IMR-90 (cell line): Measurements from ENCODE around the gene KCNAB1. TPM values are rescaled to one million over a fixed set of nuclear protein-coding genes. Genes with fewer than 3 reads are reported as not detected.

Experiments
- ATAC-seq: fragments of 200-7000 bp; cut with Tn5 transposase; 2 replicates; pipeline ENCODE4 v1.9.1; 2020; ENCODE audit warnings: low read depth, mild to moderate bottlenecking, moderate library complexity
- BruUV-seq: library from RNA; stranded (reverse); fragments of 400-500 nt; replicated peaks from 2 replicates; lab custom pipeline; 2021; lab: Mats Ljungman, UMichigan
- CTCF ChIA-PET: fragments of 300-600 bp; formaldehyde crosslinking; extraction: SDS; loops from one replicate; lab custom pipeline; 2021; ENCODE audit warnings: antibody characterized with exemption; lab: Yijun Ruan, JAX
- POLR2A ChIA-PET: fragments of 300-600 bp; sonication (Branson Sonifier 250); formaldehyde crosslinking; loops from one replicate; lab custom pipeline; 2022; ENCODE audit warnings: antibody characterized with exemption; ENCODE audit not compliant: unreplicated experiment; lab: Charles Lee
- DNase-seq: peaks from one replicate; pipeline ENCODE4 v3.0.0; 2013
- H2AFZ ChIP-seq: replicated peaks from 2 replicates; pipeline ENCODE3; 2013; ENCODE audit warnings: low read length, mild to moderate bottlenecking; ENCODE audit not compliant: poor library complexity
- H2AK5ac ChIP-seq: 2 replicates; pipeline ENCODE4 v1.6.1; 2013; ENCODE audit warnings: low read depth, low read length, inconsistent platforms
- H2AK9ac ChIP-seq: replicated peaks from 2 replicates; pipeline ENCODE3; 2013; ENCODE audit warnings: mild to moderate bottlenecking, low read depth, low read length, moderate library complexity; ENCODE audit not compliant: poor library complexity
- H2BK120ac ChIP-seq: 2 replicates; pipeline ENCODE4 v1.6.1; 2013; ENCODE audit warnings: low read depth, low read length, inconsistent platforms
- H2BK15ac ChIP-seq: 3 replicates; pipeline ENCODE4 v1.6.1; 2013; ENCODE audit warnings: low read depth, low read length, inconsistent platforms
- H2BK20ac ChIP-seq: 2 replicates; pipeline ENCODE4 v1.6.1; 2013; ENCODE audit warnings: low read depth, mild to moderate bottlenecking, inconsistent platforms, low read length, moderate library complexity
- H2BK5ac ChIP-seq: 2 replicates; pipeline ENCODE4 v1.6.1; 2013; ENCODE audit warnings: mild to moderate bottlenecking, low read depth, low read length, inconsistent platforms; ENCODE audit not compliant: poor library complexity, severe bottlenecking
- H3K14ac ChIP-seq: replicated peaks from 2 replicates; pipeline ENCODE4 v1.6.1; 2013; ENCODE audit warnings: low read depth, low read length, inconsistent platforms
- H3K18ac ChIP-seq: 2 replicates; pipeline ENCODE4 v1.6.1; 2013; ENCODE audit warnings: low read depth, low read length, control low read depth
- H3K23ac ChIP-seq: 2 replicates; pipeline ENCODE4 v1.6.1; 2013; ENCODE audit warnings: low read depth, low read length, inconsistent platforms
- H3K27ac ChIP-seq: 2 replicates; pipeline ENCODE4 v1.5.1; 2013; ENCODE audit warnings: mild to moderate bottlenecking, control low read depth, low read length; ENCODE audit not compliant: insufficient read depth
- H3K27me3 ChIP-seq: 2 replicates; pipeline ENCODE4 v1.6.1; 2013; ENCODE audit warnings: low read length; ENCODE audit not compliant: control insufficient read depth, insufficient read depth
- H3K36me3 ChIP-seq: 2 replicates; pipeline ENCODE4 v1.6.1; 2013; ENCODE audit warnings: low read length, mixed read lengths; ENCODE audit not compliant: control insufficient read depth, insufficient read depth
- H3K4ac ChIP-seq: 2 replicates; pipeline ENCODE4 v1.6.1; 2013; ENCODE audit warnings: low read depth, low read length, inconsistent platforms
- H3K4me1 ChIP-seq: 2 replicates; pipeline ENCODE4 v1.6.1; 2013; ENCODE audit warnings: low read length, mixed read lengths; ENCODE audit not compliant: control insufficient read depth, insufficient read depth
- H3K4me2 ChIP-seq: 2 replicates; pipeline ENCODE4 v1.6.1; 2013; ENCODE audit warnings: low read depth, mild to moderate bottlenecking, control low read depth, low read length, moderate library complexity
- H3K4me3 ChIP-seq: 2 replicates; pipeline ENCODE4 v1.5.1; 2013; ENCODE audit warnings: low read depth, mild to moderate bottlenecking, control low read depth, low read length, moderate library complexity; ENCODE audit not compliant: insufficient read depth
- H3K56ac ChIP-seq: 2 replicates; pipeline ENCODE4 v1.6.1; 2013; ENCODE audit warnings: low read length, inconsistent platforms; ENCODE audit not compliant: insufficient read depth; ENCODE audit errors: extremely low read depth
- H3K79me1 ChIP-seq, 2 experiments: 2 replicates each; pipeline ENCODE4 v1.6.1; 2013; ENCODE audit warnings: low read length in 2 of 2, inconsistent platforms in 1 of 2, low read depth in 1 of 2
- H3K9ac ChIP-seq: 2 replicates; pipeline ENCODE4 v1.6.1; 2013; ENCODE audit warnings: low read depth, low read length, control low read depth
- H3K9me1 ChIP-seq: 2 replicates; pipeline ENCODE4 v1.6.1; 2013; ENCODE audit warnings: low read length, inconsistent platforms; ENCODE audit not compliant: insufficient read depth
- H3K9me3 ChIP-seq: 2 replicates; pipeline ENCODE4 v1.6.1; 2013; ENCODE audit warnings: low read length; ENCODE audit not compliant: control insufficient read depth, insufficient read depth
- H4K20me1 ChIP-seq: 2 replicates; pipeline ENCODE4 v1.6.1; 2013; ENCODE audit warnings: low read length, inconsistent platforms; ENCODE audit not compliant: insufficient read depth
- H4K5ac ChIP-seq: 2 replicates; pipeline ENCODE4 v1.6.1; 2013; ENCODE audit warnings: mild to moderate bottlenecking, low read depth, low read length, control low read depth
- H4K8ac ChIP-seq, 2 experiments: 2 replicates each; pipeline ENCODE4 v1.6.1; 2013; ENCODE audit warnings: low read depth in 2 of 2, low read length in 2 of 2, control low read depth in 1 of 2, inconsistent platforms in 1 of 2
- H4K91ac ChIP-seq: 2 replicates; pipeline ENCODE4 v1.6.1; 2013; ENCODE audit warnings: low read depth, low read length, inconsistent platforms; ENCODE audit not compliant: insufficient read depth
- BHLHE40 ChIP-seq: fragments of 150-350 bp; IDR thresholded peaks from 2 replicates; pipeline ENCODE4 v1.6.1; 2016; ENCODE audit warnings: mild to moderate bottlenecking, low read depth, low read length
- CEBPB ChIP-seq: IDR thresholded peaks from 2 replicates; pipeline ENCODE4 v1.6.1; 2012; ENCODE audit warnings: low read depth, low read length, improper control_type of control experiment
- CHD1 ChIP-seq: IDR thresholded peaks from 2 replicates; pipeline ENCODE4 v1.6.1; 2012; ENCODE audit warnings: low read depth, low read length, improper control_type of control experiment
- CTCF ChIP-seq: conservative IDR thresholded peaks from 2 replicates; pipeline ENCODE4 v1.5.1; 2012; ENCODE audit warnings: mild to moderate bottlenecking, low read depth, low read length, improper control_type of control experiment
- ELK1 ChIP-seq: fragments of 150-350 bp; IDR thresholded peaks from 2 replicates; pipeline ENCODE4 v1.6.1; 2016; ENCODE audit warnings: low read depth, mild to moderate bottlenecking, low read length, moderate library complexity, borderline replicate concordance
- FOS ChIP-seq: fragments of 150-350 bp; IDR thresholded peaks from 2 replicates; pipeline ENCODE4 v1.6.1; 2016; ENCODE audit warnings: low read depth, low read length
- MAFK ChIP-seq: IDR thresholded peaks from 2 replicates; pipeline ENCODE4 v1.6.1; 2012; ENCODE audit warnings: low read depth, low read length, improper control_type of control experiment
- MAZ ChIP-seq: IDR thresholded peaks from 2 replicates; pipeline ENCODE4 v1.6.1; 2012; ENCODE audit warnings: low read depth, mild to moderate bottlenecking, low read length, improper control_type of control experiment, moderate library complexity, borderline replicate concordance
- MXI1 ChIP-seq: IDR thresholded peaks from 2 replicates; pipeline ENCODE4 v1.6.1; 2012; ENCODE audit warnings: low read depth, mild to moderate bottlenecking, low read length, moderate library complexity, borderline replicate concordance
- NFE2L2 ChIP-seq: fragments of 150-350 bp; IDR thresholded peaks from 2 replicates; pipeline ENCODE4 v1.6.1; 2016; ENCODE audit warnings: low read depth, mild to moderate bottlenecking, low read length
- POLR2A ChIP-seq: IDR thresholded peaks from 2 replicates; pipeline ENCODE4 v1.6.1; 2012; ENCODE audit warnings: mild to moderate bottlenecking, low read depth, low read length
- RAD21 ChIP-seq: IDR thresholded peaks from 2 replicates; pipeline ENCODE4 v1.6.1; 2012; ENCODE audit warnings: low read length, improper control_type of control experiment
- RCOR1 ChIP-seq: IDR thresholded peaks from 2 replicates; pipeline ENCODE4 v1.6.1; 2012; ENCODE audit warnings: mild to moderate bottlenecking, low read length, improper control_type of control experiment; ENCODE audit not compliant: insufficient replicate concordance
- RFX5 ChIP-seq: IDR thresholded peaks from 2 replicates; pipeline ENCODE4 v1.8.0; 2012; ENCODE audit warnings: low read depth, mild to moderate bottlenecking, low read length, moderate library complexity
- SMC3 ChIP-seq: fragments of 150-350 bp; IDR thresholded peaks from 2 replicates; pipeline ENCODE4 v1.6.1; 2016; ENCODE audit warnings: low read depth, mild to moderate bottlenecking, antibody characterized with exemption, low read length, moderate library complexity
- USF2 ChIP-seq: fragments of 150-350 bp; IDR thresholded peaks from 2 replicates; pipeline ENCODE4 v1.6.1; 2017; ENCODE audit warnings: mild to moderate bottlenecking, antibody characterized with exemption, low read length, low read depth
- WGBS, 2 experiments: methylation state at CpG; one replicate each; pipeline versions ENCODE4 v1.1.5 to v1.1.7; 2013; ENCODE audit warnings: missing lambda C conversion rate in 2 of 2; ENCODE audit not compliant: insufficient read length in 1 of 2; ENCODE audit errors: extremely low coverage in 2 of 2; 5-methylcytosine and 5-hydroxymethylcytosine counted together
- dilution Hi-C: fragments of 300-500 bp; cut with HindIII; formaldehyde crosslinking; loops from one replicate; pipeline ENCODE4 v1.14.3; 2018; ENCODE audit warnings: low sequenced_read_pairs; ENCODE audit not compliant: unreplicated experiment
- in situ Hi-C: fragments of 300-500 bp; cut with MboI; formaldehyde crosslinking; loops from 3 replicates; pipeline ENCODE4 v1.14.3; 2019; ENCODE audit warnings: low sequenced_read_pairs, inconsistent platforms, mixed read lengths
- intact Hi-C: fragments of 100-400 bp; cut with micrococcal nuclease; formaldehyde crosslinking; loops from 2 replicates; pipeline ENCODE4 v1.10.0; 2022
- polyA plus RNA-seq, 3 experiments: library from polyadenylated mRNA; depleted of rRNA; stranded (reverse); fragments of >200 nt; gene quantifications; 2 replicates each; pipeline ENCODE4 v1.2.3, GENCODE V29; 2012; ENCODE audit warnings: low replicate concordance in 1 of 3
- total RNA-seq: library from RNA; depleted of rRNA; stranded (reverse); fragments of >200 nt; gene quantifications from 2 replicates; pipeline ENCODE4 v1.2.3, GENCODE V29; 2012

The KCNAB1 gene
- total and polyA plus RNA-seq, 2 of the 4 experiments (the other 2 are of a cell fraction) = under 0.01 to 0.07 TPM

- in situ Hi-C loops (no loop called here), intact Hi-C loops (no loop called here), dilution Hi-C loops (no loop called here)
- no peaks in the 10 kb centered on the region for H4K20me1 ChIP-seq
- H2BK5ac ChIP-seq = no peak overlapping the region
- H3K14ac ChIP-seq = no peak overlapping the region
- H3K4ac ChIP-seq = no peak overlapping the region
- H2AK9ac ChIP-seq = no peak overlapping the region
- no peak overlapping the region for H2BK20ac ChIP-seq
- no peak overlapping the region for H2BK120ac ChIP-seq
- CTCF ChIA-PET = interaction anchor here (0.6 kb wide), 1 partner anchor 167 kb away, joined by 7 read pairs; no protein-coding TSS in a partner anchor
- H3K4me2 ChIP-seq = no peak overlapping the region
- no peaks in the 10 kb centered on the region for H3K79me1 ChIP-seq
- no peaks in the 10 kb centered on the region for H3K9me3 ChIP-seq
- no peaks in the 10 kb centered on the region for H3K36me3 ChIP-seq
- no peak overlapping the region for H2AFZ ChIP-seq
- DNase-seq (no peak), ATAC-seq (no peak)
- no peak overlapping the region for H3K56ac ChIP-seq
- no peak overlapping the region for H3K27ac ChIP-seq
- no peaks in the 10 kb centered on the region for H3K4me1 ChIP-seq
- H3K9ac ChIP-seq = no peak overlapping the region
- no peaks in the 10 kb centered on the region for H3K9me1 ChIP-seq
- no peak for TF ChIP-seq CTCF
- no peak for TF ChIP-seq ELK1
- no peak for TF ChIP-seq BHLHE40
- no peak for TF ChIP-seq RCOR1
- TF ChIP-seq MXI1 = no peak
- TF ChIP-seq CEBPB = no peak
- TF ChIP-seq USF2 = no peak
- no peak for TF ChIP-seq RFX5
- no peak for TF ChIP-seq CHD1
- TF ChIP-seq RAD21 = no peak
- TF ChIP-seq SMC3 = no peak
- no peak for TF ChIP-seq MAFK
- TF ChIP-seq POLR2A = no peak
- TF ChIP-seq MAZ = no peak
- TF ChIP-seq NFE2L2 = no peak
- TF ChIP-seq FOS = no peak
- POLR2A ChIA-PET = no interaction called here
- H4K8ac ChIP-seq = no peak overlapping the region
- no peak overlapping the region for H2BK15ac ChIP-seq
- no TSS peak for BruUV-seq
- H3K27me3 ChIP-seq = peaks cover 7% of the 10 kb centered on the region
- no peak overlapping the region for H3K18ac ChIP-seq
- H2AK5ac ChIP-seq = no peak overlapping the region
- no peak overlapping the region for H3K23ac ChIP-seq
- H4K5ac ChIP-seq = no peak overlapping the region
- no peak overlapping the region for H3K4me3 ChIP-seq
- no peak overlapping the region for H4K91ac ChIP-seq
- WGBS, 2 experiments = no CpG with 5 or more reads among the region's 3 CpGs
These were observed 283.8 kb downstream of the KCNAB1 start for GRCh38 chr3:156404217-156404616.
